Keratinocyte (primary cell): ENCODE data around the gene SENP7. TPM values are rescaled to one million over a fixed set of nuclear protein-coding genes. Genes with fewer than 3 reads are reported as not detected.
"Not testable (repeated sequence)": the region's sequence is repeated elsewhere in the genome, so short reads cannot be mapped to it uniquely, and the experiment has no call there.

Experiments
- DNase-seq: peaks from one replicate; pipeline ENCODE4 v3.0.0-alpha.2; 2011; ENCODE audit warnings: low read depth, missing footprints, low spot score
- FAIRE-seq: peaks from 2 replicates; lab custom pipeline; 2011; peaks lifted over from hg19 to GRCh38; lab: Jason Lieb, UNC
- H2AFZ ChIP-seq: 2 replicates; pipeline ENCODE4 v1.6.0; 2012; ENCODE audit warnings: low read length, control low read depth, inconsistent platforms; ENCODE audit not compliant: control insufficient read depth
- H3K27ac ChIP-seq: 2 replicates; pipeline ENCODE4 v1.5.1; 2011; ENCODE audit warnings: low read length; ENCODE audit not compliant: control insufficient read depth, insufficient read depth
- H3K27me3 ChIP-seq: 3 replicates; pipeline ENCODE4 v1.6.0; 2011; ENCODE audit warnings: low read length; ENCODE audit not compliant: control insufficient read depth, insufficient read depth; ENCODE audit errors: extremely low read depth
- H3K36me3 ChIP-seq, 2 experiments: 2 replicates in 1 of 2; 3 replicates in 1 of 2; pipeline ENCODE4 v1.5.1; 2011; ENCODE audit warnings: low read length in 2 of 2, mild to moderate bottlenecking in 1 of 2; ENCODE audit not compliant: control insufficient read depth in 2 of 2, insufficient read depth in 2 of 2; ENCODE audit errors: extremely low read depth in 1 of 2
- H3K4me1 ChIP-seq: 3 replicates; pipeline ENCODE4 v1.5.1; 2011; ENCODE audit warnings: low read length; ENCODE audit not compliant: control insufficient read depth, insufficient read depth; ENCODE audit errors: extremely low read depth
- H3K4me2 ChIP-seq: 3 replicates; pipeline ENCODE4 v1.6.0; 2011; ENCODE audit warnings: low read depth, low read length; ENCODE audit not compliant: control insufficient read depth, insufficient read depth; ENCODE audit errors: extremely low read depth
- H3K4me3 ChIP-seq, 3 experiments: fragments of 200-600 bp in 1 of 3; sonication (generic) in 1 of 3; 2 replicates in 2 of 3; 3 replicates in 1 of 3; pipeline ENCODE4 v1.5.1; 2011 to 2016; ENCODE audit warnings: low read length in 3 of 3, mild to moderate bottlenecking in 3 of 3, control low read depth in 2 of 3, inconsistent platforms in 1 of 3, low read depth in 1 of 3, mixed read lengths in 1 of 3, mixed run types in 1 of 3, moderate library complexity in 1 of 3; ENCODE audit not compliant: control insufficient read depth in 2 of 3, insufficient read depth in 2 of 3; ENCODE audit errors: extremely low read depth in 1 of 3
- H3K79me2 ChIP-seq: 2 replicates; pipeline ENCODE4 v1.6.0; 2012; ENCODE audit warnings: low read length; ENCODE audit not compliant: control insufficient read depth, insufficient read depth
- H3K9ac ChIP-seq: 3 replicates; pipeline ENCODE4 v1.6.0; 2011; ENCODE audit warnings: low read length; ENCODE audit not compliant: control insufficient read depth, insufficient read depth; ENCODE audit errors: extremely low read depth
- H3K9me1 ChIP-seq: 3 replicates; pipeline ENCODE4 v1.6.0; 2011; ENCODE audit warnings: low read length; ENCODE audit not compliant: control insufficient read depth, insufficient read depth; ENCODE audit errors: extremely low read depth
- H3K9me3 ChIP-seq: 2 replicates; pipeline ENCODE4 v1.5.1; 2012; ENCODE audit warnings: low read depth, low read length; ENCODE audit not compliant: control insufficient read depth
- H4K20me1 ChIP-seq: 3 replicates; pipeline ENCODE4 v1.6.0; 2011; ENCODE audit warnings: low read length; ENCODE audit not compliant: control insufficient read depth, insufficient read depth; ENCODE audit errors: extremely low read depth
- CTCF ChIP-seq, 3 experiments: IDR thresholded peaks in 1 of 3; conservative IDR thresholded peaks in 1 of 3; optimal IDR thresholded peaks in 1 of 3; 2 replicates in 2 of 3; 3 replicates in 1 of 3; pipeline versions ENCODE3 to v1.5.1; 2011; ENCODE audit warnings: low read length in 3 of 3, mild to moderate bottlenecking in 3 of 3, moderate library complexity in 2 of 3, control low read depth in 1 of 3, inconsistent platforms in 1 of 3; ENCODE audit not compliant: insufficient read depth in 2 of 3; ENCODE audit errors: extremely low read depth in 1 of 3
- EZH2 ChIP-seq: IDR thresholded peaks from one replicate; pipeline ENCODE4 v1.6.1; 2012; ENCODE audit warnings: inconsistent platforms, mild to moderate bottlenecking, low read length, moderate library complexity
- dilution Hi-C: fragments of 300-500 bp; cut with MboI; formaldehyde crosslinking; loops from one replicate; pipeline ENCODE4 v1.7.0; 2020; ENCODE audit warnings: low sequenced_read_pairs; ENCODE audit not compliant: extremely low pct_ligation_motif_present
- polyA plus RNA-seq, 5 experiments: library from polyadenylated mRNA; depleted of rRNA in 3 of 5; stranded (reverse) in 3 of 5; stranded (forward) in 1 of 5; unstranded in 1 of 5; fragments of >200 nt; gene quantifications; 1 replicate in 1 of 5; 2 replicates in 3 of 5; 3 replicates in 1 of 5; pipeline versions ENCODE4 v1.2.1 to v1.2.3, GENCODE V29; 2011 to 2012; ENCODE audit warnings: missing spikeins in 2 of 5, low read depth in 1 of 5, low replicate concordance in 1 of 5

Gene SENP7
- polyA plus RNA-seq, 1 donor (not counting 4 experiments of a cell fraction or from before 2014, with no cell fraction given), result 7.4 TPM

DNA sequence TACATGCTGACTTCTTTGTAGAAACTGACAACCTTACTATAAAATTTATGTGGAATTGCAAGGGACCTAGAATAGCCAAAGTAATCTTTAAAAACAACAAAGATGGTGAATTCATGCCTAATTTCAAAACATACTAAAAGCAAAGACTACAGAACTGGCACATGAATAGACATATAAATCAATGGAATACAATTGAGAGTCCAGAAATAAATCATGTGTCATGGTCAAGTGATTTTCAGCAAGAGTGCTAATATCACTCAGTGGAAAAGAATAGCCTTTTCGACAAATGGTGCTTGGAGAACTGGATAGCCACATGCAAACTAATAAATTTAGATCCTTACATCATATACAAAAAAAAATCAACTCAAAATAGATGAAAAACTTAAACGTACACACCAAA, 201.3 kb downstream of the SENP7 start:
- Histone ChIP-seq H3K4me3 (no peak overlapping the region), H3K27me3 (no peaks in the 10 kb centered on the region), H3K9ac (no peak overlapping the region), H3K4me1 (no peaks in the 10 kb centered on the region), H2AFZ (no peak overlapping the region), H4K20me1 (no peaks in the 10 kb centered on the region), H3K79me2 (no peaks in the 10 kb centered on the region), H3K27ac (no peak overlapping the region), H3K4me2 (no peak overlapping the region), H3K9me1 (no peaks in the 10 kb centered on the region), H3K9me3 (no peaks in the 10 kb centered on the region), H3K36me3 (no peaks in the 10 kb centered on the region)
- FAIRE-seq, result no peak
- TF ChIP-seq CTCF (optimal IDR thresholded peaks at IDR 0.05 in 1 of 3, IDR thresholded peaks at IDR 0.05 in 1 of 3, conservative IDR thresholded peaks at IDR 0.05 in 1 of 3; ENCODE audit: extremely low read depth in 1 of 3, insufficient read depth in 2 of 3, low read length in 3 of 3) (no peak), EZH2 (no peak)
- dilution Hi-C loops, result no loop called here
- DNase-seq, result no peak

DNA sequence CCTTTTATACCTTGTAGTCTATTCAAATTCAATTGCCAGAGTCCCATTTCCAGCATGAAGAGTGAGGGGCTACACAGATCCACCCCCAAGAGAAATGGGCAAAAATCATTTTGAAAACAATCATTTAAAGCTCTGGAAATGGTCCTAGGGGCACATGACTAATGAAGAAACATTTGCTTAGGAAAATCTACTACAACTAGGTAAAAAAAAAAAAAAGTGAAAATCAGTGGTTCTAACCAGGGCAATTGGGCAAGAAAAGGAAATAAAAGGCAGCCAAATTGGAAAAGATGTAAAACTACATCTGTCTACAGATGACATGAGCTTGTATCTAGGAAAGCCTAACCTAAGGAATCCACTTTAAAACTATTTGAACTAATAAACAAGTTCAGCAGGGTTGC, 202.0 kb downstream of the SENP7 start:
- Histone ChIP-seq H3K4me3 (no peak overlapping the region), H3K4me1 (no peaks in the 10 kb centered on the region), H3K27me3 (no peaks in the 10 kb centered on the region), H3K9me1 (no peaks in the 10 kb centered on the region), H3K79me2 (no peaks in the 10 kb centered on the region), H3K9ac (no peak overlapping the region), H3K4me2 (no peak overlapping the region), H2AFZ (no peak overlapping the region), H3K36me3 (no peaks in the 10 kb centered on the region), H3K9me3 (no peaks in the 10 kb centered on the region), H3K27ac (no peak overlapping the region), H4K20me1 (no peaks in the 10 kb centered on the region)
- DNase-seq (no peak), FAIRE-seq (no peak)
- dilution Hi-C loops, result no loop called here
- no peak for TF ChIP-seq CTCF (optimal IDR thresholded peaks at IDR 0.05 in 1 of 3, IDR thresholded peaks at IDR 0.05 in 1 of 3, conservative IDR thresholded peaks at IDR 0.05 in 1 of 3; ENCODE audit: extremely low read depth in 1 of 3, insufficient read depth in 2 of 3, low read length in 3 of 3)
- no peak for TF ChIP-seq EZH2

DNA sequence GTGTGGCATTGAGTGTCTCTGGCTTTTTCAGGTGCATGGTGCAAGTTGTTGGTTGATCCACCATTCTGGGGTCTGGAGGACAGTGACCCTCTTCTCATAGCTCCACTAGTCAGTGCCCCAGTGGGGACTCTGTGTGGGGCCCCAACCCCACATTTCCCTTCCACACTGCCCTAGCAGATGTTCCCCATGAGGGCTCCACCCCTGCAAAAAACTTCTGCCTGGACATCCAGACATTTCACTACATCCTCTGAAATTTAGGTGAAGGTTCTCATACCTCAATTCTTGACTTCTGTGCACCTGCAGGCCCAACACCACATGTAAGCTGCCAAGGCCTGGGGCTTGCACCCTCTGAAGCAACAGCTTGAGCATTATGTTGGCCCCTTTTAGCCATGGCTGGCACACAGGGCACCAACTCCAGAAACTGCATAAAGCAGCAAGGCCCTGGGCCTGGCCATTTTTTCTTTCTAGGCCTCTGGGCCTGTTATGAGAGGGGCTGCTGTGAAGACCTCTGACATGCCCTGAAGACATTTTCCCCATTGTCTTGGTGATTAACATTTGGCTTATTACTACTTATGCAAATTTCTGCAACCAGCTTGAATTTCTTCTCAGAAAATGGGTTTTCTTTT, 204.8 kb downstream of the SENP7 start:
- H3K27ac ChIP-seq, DNase-seq, H3K9me1 ChIP-seq, H4K20me1 ChIP-seq, H3K79me2 ChIP-seq, FAIRE-seq, dilution Hi-C loops, H3K4me3 ChIP-seq, H3K9ac ChIP-seq, H3K9me3 ChIP-seq, H2AFZ ChIP-seq, H3K4me2 ChIP-seq, H3K36me3 ChIP-seq, H3K27me3 ChIP-seq, H3K4me1 ChIP-seq: not testable (repeated sequence)
